Measurements from ENCODE around the gene TRIM2.
"Not testable (repeated sequence)": the region's sequence is repeated elsewhere in the genome, so short reads cannot be mapped to it uniquely, and the experiment has no call there.

Gene TRIM2

GRCh38 chr4:153204247-153204671, at the start of gene TRIM2:
Gene TRIM2, plus strand, starts transcription at chr4:153204443. Its CDS starts 88 bp downstream, at chr4:153204531.
- peak; percentile 39 for DNase-seq (ENCODE audit: low spot score)

DNA sequence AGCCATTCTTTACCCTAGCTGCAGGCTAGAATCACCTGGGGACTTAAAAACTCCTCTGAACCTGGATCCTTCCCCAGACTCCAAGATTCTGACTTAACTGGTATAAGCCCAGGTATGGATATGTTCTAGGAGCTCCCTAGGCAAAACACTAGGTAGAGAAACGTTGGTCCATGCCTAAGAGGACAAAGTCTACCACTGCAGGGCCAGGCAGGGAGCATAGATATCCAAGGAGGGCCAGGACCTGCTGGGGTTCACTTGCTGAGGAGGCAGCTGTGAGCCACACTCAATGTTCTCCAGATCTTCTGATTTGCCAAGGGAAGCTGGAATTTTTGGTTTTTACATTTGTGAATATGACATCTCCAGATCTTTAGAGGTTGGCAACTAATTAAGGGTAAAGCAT, 48.6 kb upstream of the TRIM2 start:
- no peak for DNase-seq (ENCODE audit: low spot score)

DNA sequence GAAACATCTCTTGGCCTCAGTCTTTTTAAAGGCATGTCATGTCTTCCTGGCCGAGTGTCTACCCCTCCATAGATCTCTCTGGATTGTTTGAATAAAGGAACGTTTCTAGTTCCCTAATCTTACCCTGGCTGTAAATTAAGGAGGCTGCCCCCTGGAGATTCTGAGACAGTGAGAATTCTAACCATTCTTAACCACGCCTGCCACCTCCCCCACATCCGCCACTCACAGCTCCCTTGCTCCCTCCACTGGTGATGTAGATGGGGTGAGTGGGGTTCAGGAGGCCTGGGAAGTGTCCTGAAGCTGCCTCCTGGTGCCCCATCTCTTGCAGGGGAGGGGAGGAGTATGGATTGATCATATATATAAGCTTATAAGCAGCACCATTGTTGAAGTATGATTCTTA, 48.0 kb upstream of the TRIM2 start:
- no peak for DNase-seq (ENCODE audit: low spot score)

- no peak for DNase-seq (ENCODE audit: low spot score)
Observed at GRCh38 chr4:153156721-153157120, 47.5 kb upstream of the TRIM2 start.

DNA sequence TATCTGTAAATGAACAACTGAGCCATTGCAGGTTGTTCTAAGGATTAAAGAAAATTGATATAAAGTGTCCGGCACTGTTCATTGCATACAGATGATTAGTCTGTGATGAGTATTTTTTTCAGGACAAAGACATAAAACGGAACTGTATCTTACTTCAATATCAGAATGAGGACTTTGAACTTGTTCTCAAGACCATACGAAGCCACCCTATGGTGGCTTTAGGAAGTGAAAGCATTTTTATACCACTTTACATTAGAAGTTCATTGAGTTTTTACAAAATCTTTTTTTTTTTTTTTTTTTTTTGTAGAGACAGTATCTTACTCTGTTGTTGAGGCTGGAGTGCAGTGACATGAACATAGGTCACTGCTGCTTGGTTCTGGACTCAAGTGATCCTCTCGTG, 45.2 kb upstream of the TRIM2 start:
- DNase-seq (ENCODE audit: low spot score): no peak

GRCh38 chr4:153159728-153160221, 44.5 kb upstream of the TRIM2 start:
- DNase-seq (ENCODE audit: low spot score): no peak

GRCh38 chr4:153160821-153161220, 43.4 kb upstream of the TRIM2 start:
- no peak for DNase-seq (ENCODE audit: low spot score)

DNA sequence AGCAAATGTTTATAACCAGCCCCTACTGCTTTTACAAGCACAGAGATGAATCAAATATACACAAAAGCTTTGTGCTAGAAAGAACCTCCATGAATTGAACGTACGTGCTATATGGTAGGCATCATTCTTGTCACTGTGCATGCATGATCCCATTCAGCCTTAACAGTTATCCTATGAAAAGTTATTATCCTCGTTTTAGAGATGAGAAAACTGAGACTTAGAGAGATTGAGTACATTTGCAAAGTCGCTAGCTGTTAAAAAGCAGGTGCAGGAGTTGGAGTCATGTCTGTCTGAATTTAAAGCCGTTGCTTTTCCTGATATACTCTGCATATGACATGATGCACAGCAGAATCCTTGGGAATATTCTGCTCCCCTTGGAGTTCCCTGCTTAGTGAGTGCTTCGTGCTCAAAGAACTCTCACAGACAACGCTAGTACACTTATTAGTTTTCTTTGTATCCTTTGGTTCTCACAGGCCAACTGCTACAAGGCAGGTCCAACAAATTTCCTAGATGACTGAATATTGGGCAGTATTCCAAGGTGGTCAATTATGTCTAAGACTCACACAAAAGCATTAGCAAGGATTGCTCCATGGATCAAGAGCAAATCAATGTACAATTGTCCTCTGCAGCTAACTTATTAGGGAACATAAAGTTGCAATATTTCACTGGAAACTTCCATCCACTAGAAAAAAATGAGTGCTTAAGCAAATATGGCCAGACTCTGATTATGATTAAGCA, 42.8 kb upstream of the TRIM2 start:
- no peak for DNase-seq (ENCODE audit: low spot score)

GRCh38 chr4:153165236-153165635, 39.0 kb upstream of the TRIM2 start:
- not testable (repeated sequence) for DNase-seq (ENCODE audit: low spot score)

- no peak for DNase-seq (ENCODE audit: low spot score)
Observed at GRCh38 chr4:153166716-153167501, 37.3 kb upstream of the TRIM2 start.

GRCh38 chr4:153169776-153170175, 34.5 kb upstream of the TRIM2 start:
- no peak for DNase-seq (ENCODE audit: low spot score)

- DNase-seq (ENCODE audit: low spot score): no peak
Observed at GRCh38 chr4:153170407-153170806, 33.8 kb upstream of the TRIM2 start.

DNA sequence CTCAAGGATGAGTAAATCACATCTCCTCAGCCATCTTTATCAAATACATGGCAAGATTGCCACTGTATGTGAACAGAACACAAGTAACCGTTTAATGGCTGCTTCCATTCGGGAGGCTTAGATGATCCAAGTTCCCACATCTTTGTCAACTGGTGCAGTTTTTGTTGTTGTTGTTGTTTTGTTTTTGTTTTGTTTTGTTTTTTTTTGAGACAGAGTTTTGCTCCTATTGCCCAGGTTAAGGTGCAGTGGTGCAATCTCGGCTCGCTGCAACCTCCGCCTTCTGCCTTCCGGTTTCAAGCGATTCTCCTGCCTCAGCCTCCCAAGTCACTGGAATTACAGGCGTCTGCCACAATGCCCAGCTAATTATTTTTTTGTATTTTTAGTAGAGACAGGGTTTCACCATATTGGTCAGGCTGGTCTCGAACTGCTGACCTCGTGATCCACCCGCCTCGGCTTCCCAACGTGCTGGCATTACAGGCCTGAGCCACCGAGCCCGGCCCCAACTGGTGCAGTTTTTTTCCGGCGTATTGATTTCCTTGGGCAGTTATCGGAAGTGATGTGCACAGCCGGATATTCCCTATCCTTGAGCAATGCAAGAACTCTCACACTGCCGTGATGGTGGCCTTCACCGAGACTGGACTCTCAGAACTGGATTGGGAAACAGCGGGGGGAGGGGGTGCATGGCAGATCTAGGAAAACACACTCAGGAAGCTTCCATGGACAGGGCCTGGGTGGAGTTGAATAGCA, 29.2 kb upstream of the TRIM2 start:
- DNase-seq (ENCODE audit: low spot score): no peak

DNA sequence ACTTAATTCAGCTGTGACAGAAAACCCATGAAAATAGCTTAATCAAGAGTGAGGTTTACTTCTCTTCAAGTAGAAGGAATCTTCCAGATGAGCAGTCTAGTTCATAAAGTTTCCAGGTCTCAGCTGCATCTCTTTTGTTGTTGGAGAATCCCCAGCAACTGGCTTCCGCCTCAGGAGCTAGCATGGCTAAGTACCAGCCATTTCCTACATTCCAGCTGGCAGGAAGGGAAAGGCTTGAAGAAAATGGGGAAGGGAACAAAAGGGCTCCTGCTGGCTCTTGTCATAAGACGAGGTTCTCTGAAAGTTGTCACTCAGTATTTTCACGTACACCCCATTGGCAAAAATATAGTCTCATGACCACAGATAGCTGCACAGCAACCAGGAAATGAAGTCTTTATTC, 27.3 kb upstream of the TRIM2 start:
- no peak for DNase-seq (ENCODE audit: low spot score)

DNA sequence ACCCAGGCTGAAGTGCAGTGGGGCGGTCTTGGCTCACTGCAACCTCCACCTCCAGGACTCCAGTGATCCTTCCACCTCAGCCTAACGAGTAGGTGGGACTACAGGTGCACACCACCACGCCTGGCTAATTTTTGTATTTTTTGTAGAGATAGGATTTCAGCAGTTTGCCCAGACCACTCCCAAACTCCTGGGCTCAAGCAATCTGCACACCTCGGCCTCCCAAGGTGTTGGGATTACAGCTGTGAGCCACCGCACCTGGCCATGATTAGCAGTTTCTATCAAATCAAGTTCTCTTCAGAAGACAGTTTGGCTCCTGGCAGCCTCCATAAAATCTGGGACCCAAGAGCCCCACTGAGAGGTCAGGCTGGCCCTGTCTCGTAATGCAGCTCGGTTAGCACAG, 26.4 kb upstream of the TRIM2 start:
- no peak for DNase-seq (ENCODE audit: low spot score)

- no peak for DNase-seq (ENCODE audit: low spot score)
Observed at GRCh38 chr4:153179100-153179499, 25.1 kb upstream of the TRIM2 start.

DNA sequence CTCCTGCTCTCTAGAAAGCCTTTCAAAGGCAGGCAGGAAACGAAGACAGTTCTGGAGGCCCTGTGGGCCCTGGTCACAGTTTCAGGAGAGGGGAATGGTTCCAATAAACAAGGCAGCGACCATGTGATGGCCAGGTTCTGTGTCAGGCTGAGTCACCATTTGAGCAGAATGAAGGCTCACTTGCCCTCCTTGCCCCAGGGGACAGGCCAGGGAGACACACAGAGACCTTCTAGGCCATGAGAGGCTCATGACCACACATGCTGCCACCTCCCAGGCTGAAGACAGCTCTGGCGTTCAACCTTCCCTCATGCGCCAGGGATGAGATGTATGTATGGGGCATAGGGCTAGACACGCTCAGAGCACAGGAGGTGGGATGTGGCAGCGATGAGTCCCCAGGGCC, 22.9 kb upstream of the TRIM2 start:
- no peak for DNase-seq (ENCODE audit: low spot score)

DNA sequence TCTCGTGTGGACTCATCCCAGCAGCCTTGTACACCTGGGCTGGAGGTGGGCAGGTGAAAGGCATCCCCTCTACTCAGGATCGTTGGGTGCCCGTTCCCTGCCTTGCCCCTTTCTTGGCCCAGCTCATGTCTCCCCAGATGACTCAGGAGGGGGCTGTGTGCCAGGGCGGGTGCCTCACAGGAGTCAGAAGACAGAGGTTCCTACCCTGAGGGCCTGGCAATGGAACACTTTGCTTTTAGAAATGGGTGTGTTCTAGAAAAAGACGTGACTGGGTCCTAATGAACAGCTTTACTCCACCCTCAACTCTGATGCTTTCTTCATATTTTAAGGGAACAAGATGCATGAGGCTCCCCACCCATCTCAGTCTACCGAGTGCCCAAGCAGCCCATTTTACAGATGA, 22.5 kb upstream of the TRIM2 start:
- DNase-seq (ENCODE audit: low spot score): no peak

DNA sequence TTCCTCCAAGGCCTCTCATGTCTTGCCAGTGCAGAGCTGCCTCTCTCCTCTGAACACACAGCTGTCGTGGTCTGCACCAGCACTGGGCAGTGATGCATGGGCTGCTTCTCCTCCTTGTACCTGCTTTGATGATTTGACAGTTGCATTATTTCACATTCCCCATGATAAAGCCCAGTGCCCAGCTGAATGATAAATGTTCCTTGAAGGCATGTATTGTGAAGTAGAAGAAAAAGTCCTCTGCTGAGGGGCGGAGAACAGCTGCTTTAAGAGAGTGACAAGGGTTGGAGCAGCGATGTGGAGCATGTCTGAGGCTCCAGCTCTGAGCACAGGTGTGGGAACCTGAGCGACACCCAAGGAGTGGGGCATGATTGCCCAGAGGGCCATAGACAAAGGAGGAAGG, 21.1 kb upstream of the TRIM2 start:
- DNase-seq (ENCODE audit: low spot score): no peak

GRCh38 chr4:153185331-153185852, 18.9 kb upstream of the TRIM2 start:
- no peak for DNase-seq (ENCODE audit: low spot score)

- DNase-seq (ENCODE audit: low spot score): no peak
Observed at GRCh38 chr4:153186046-153186728, 18.1 kb upstream of the TRIM2 start.

All from HuH-7 (cell line).